Measurements from ENCODE around the gene GTF2IRD1.

DNA sequence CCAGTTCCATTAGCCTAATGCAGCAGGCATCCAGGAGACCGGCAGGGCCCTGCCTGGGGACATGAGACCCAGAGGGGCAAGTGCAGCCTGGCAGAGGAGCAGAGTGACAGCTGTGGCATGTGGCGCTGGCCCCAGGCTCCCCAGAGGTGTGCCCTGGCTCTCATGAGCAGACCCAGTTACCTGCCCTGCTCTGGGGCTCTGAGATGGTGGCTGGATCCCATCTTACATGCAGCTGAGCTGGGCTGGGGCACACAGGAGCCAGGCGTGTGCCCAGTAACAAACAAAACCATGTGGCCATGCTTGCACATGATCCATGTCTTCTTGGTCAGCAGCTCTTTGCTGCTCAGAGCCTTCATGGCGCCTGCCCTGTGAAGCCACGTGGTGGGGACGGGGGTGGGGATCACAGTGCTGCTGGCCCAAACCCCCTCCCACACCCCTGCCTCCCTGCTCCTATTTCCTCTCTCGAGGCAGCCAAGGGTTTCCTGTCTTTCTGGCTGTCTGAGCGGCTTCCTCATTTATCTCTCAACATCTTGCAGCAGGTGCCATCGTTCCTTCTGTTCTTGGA, 163.6 kb downstream of the GTF2IRD1 start:
- TF ChIP-seq POLR2AphosphoS5 (IDR thresholded peaks at IDR 0.05; ENCODE audit: low read depth, low read length) (no peak), SIN3A (IDR thresholded peaks at IDR 0.05; ENCODE audit: borderline replicate concordance, insufficient read depth, low read length) (no peak), TAF1 (IDR thresholded peaks at IDR 0.05; ENCODE audit: borderline replicate concordance, insufficient read depth, low read length) (no peak), FOXP2 (optimal IDR thresholded peaks at IDR 0.05; ENCODE audit: borderline replicate concordance, extremely low read depth, extremely low read length, insufficient read depth) (peak; percentile 72)
- TF ChIP-seq, protein P1, sequence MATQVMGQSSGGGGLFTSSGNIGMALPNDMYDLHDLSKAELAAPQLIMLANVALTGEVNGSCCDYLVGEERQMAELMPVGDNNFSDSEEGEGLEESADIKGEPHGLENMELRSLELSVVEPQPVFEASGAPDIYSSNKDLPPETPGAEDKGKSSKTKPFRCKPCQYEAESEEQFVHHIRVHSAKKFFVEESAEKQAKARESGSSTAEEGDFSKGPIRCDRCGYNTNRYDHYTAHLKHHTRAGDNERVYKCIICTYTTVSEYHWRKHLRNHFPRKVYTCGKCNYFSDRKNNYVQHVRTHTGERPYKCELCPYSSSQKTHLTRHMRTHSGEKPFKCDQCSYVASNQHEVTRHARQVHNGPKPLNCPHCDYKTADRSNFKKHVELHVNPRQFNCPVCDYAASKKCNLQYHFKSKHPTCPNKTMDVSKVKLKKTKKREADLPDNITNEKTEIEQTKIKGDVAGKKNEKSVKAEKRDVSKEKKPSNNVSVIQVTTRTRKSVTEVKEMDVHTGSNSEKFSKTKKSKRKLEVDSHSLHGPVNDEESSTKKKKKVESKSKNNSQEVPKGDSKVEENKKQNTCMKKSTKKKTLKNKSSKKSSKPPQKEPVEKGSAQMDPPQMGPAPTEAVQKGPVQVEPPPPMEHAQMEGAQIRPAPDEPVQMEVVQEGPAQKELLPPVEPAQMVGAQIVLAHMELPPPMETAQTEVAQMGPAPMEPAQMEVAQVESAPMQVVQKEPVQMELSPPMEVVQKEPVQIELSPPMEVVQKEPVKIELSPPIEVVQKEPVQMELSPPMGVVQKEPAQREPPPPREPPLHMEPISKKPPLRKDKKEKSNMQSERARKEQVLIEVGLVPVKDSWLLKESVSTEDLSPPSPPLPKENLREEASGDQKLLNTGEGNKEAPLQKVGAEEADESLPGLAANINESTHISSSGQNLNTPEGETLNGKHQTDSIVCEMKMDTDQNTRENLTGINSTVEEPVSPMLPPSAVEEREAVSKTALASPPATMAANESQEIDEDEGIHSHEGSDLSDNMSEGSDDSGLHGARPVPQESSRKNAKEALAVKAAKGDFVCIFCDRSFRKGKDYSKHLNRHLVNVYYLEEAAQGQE (IDR thresholded peaks at IDR 0.05; ENCODE audit: insufficient read depth in 1 of 2, low read depth in 2 of 2, low read length in 2 of 2) = no peak

All from PFSK-1 (cell line).